Measurements from ENCODE around the gene GRIK5. TPM values are rescaled to one million over a fixed set of nuclear protein-coding genes. Genes with fewer than 3 reads are reported as not detected.

GRIK5 gene
- total and polyA plus RNA-seq, 2 of the 8 experiments (the other 6 are each of a cell fraction or from before 2014, with no cell fraction given): 17.8 to 42.9 TPM

DNA sequence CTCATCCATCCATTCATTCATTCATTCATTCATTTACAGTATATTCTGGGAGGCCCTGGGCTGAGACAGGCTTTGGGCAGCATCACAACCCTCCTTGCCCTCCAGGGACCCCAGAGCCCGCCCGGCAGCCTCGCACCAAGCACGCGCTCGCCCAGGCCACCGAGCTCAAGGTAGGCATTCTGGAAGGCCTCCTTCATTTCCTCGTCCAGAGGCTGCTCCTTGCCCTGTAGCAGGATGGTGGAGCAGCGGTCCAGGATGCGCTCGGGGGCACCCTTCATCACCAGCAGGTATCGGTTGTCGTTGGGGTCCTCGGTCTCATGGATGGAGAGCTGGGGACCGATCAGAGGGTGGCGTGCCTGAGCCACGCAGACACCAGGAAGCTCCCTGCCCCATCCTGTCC lies 91.5 kb downstream of the GRIK5 start:
- Histone ChIP-seq H2BK15ac (ENCODE audit: low read length) (no peak overlapping the region), H3K23ac (ENCODE audit: insufficient read length) (no peak overlapping the region), H3K79me2 (ENCODE audit: control insufficient read depth in 1 of 2, insufficient read depth in 2 of 2, low read length in 2 of 2) (no peaks in the 10 kb centered on the region), H3K36me3 (ENCODE audit: control insufficient read depth in 2 of 4, insufficient read depth in 4 of 4, low read length in 3 of 4) (peaks cover 0 to 9% (median 4%) of the 10 kb centered on the region in 4 experiments; a peak in 5 of 8 replicates), H4K5ac (ENCODE audit: insufficient read length, low read depth, low read length) (no peak overlapping the region), H2BK12ac (ENCODE audit: low read depth, low read length) (no peak overlapping the region), H2AK5ac (ENCODE audit: low read depth, low read length) (no peak overlapping the region), H2BK5ac (ENCODE audit: low read depth, low read length) (no peak overlapping the region), H3K14ac (ENCODE audit: insufficient read length) (no peak overlapping the region), H3K9ac (replicated peaks in 1 of 4; ENCODE audit: extremely low read depth in 1 of 4, low read depth in 3 of 4, low read length in 3 of 4) (no peak overlapping the region), H3K4ac (replicated peaks; ENCODE audit: insufficient read length, low read depth, low read length) (no peak overlapping the region), H3K27ac (ENCODE audit: low read depth, low read length) (no peak overlapping the region), H4K8ac (ENCODE audit: extremely low read depth, insufficient read depth, low read length) (no peak overlapping the region), H3K9me3 (ENCODE audit: insufficient read depth in 2 of 2, low read depth in 1 of 2, low read length in 1 of 2) (no peaks in the 10 kb centered on the region), H3K18ac (ENCODE audit: extremely low read depth, low read length) (no peak overlapping the region), H2AFZ (ENCODE audit: low read length) (no peak overlapping the region), H3K79me1 (ENCODE audit: low read depth, low read length) (no peaks in the 10 kb centered on the region), H3K27me3 (replicated peaks in 1 of 4; ENCODE audit: control insufficient read depth in 3 of 4, extremely low read depth in 1 of 4, insufficient read depth in 3 of 4, low read length in 3 of 4) (no peaks in the 10 kb centered on the region), H3K4me3 (ENCODE audit: extremely low read depth in 1 of 4, insufficient read depth in 2 of 4, low read depth in 3 of 4, low read length in 4 of 4) (no peak overlapping the region), H2BK20ac (ENCODE audit: low read length) (no peak overlapping the region), H3K4me2 (ENCODE audit: insufficient read depth in 1 of 2, low read depth in 2 of 2, low read length in 2 of 2) (no peak overlapping the region), H4K91ac (replicated peaks; ENCODE audit: insufficient read length, low read length) (no peak overlapping the region), H3K4me1 (replicated peaks in 1 of 4; ENCODE audit: control insufficient read depth in 3 of 4, insufficient read depth in 4 of 4, low read length in 3 of 4) (no peaks in the 10 kb centered on the region), H3K56ac (replicated peaks; ENCODE audit: insufficient read length, low read depth, low read length) (no peak overlapping the region), H2BK120ac (replicated peaks; ENCODE audit: low read depth, low read length) (no peak overlapping the region), H3K23me2 (ENCODE audit: low read depth, low read length) (no peaks in the 10 kb centered on the region), H4K20me1 (replicated peaks in 1 of 2; ENCODE audit: control insufficient read depth in 1 of 2, insufficient read depth in 2 of 2, low read length in 2 of 2) (no peaks in the 10 kb centered on the region)
- ChIA-PET POLR2A (ENCODE audit: partially characterized antibody) (interaction anchor here (0.6 to 0.7 kb wide), 2 partner anchors 8 to 74 kb away, joined by 3 read pairs; no protein-coding TSS in a partner anchor), CTCF (ENCODE audit: partially characterized antibody) (interaction anchor here (0.7 to 1.2 kb wide), 5 partner anchors 18 to 419 kb away, joined by 3 read pairs; no protein-coding TSS in a partner anchor)
- WGBS, 2 experiments (ENCODE audit: extremely low coverage in 1 of 2, insufficient coverage in 1 of 2, insufficient read length in 1 of 2, insufficient replicate concordance in 2 of 2, low coverage in 1 of 2, low lambda C conversion rate in 2 of 2, missing lambda C conversion rate in 1 of 2): 97% methylated on average over 16 of the region's 17 CpGs; no CpG with 5 or more reads in 1 of the 2 experiments
- DNase-seq (ENCODE audit: low read depth in 1 of 2, low spot score in 2 of 2) (no peak), FAIRE-seq (no peak)
- TF ChIP-seq POLR2A (IDR thresholded peaks at IDR 0.05; ENCODE audit: control extremely low read depth in 1 of 2, low read depth in 2 of 2, low read length in 2 of 2) (no peak), CHD1 (IDR thresholded peaks at IDR 0.05; ENCODE audit: low read depth, low read length) (no peak), EGR1 (IDR thresholded peaks at IDR 0.05; ENCODE audit: borderline replicate concordance, low read depth, low read length) (no peak), SUZ12 (IDR thresholded peaks at IDR 0.05; ENCODE audit: low read length) (no peak), KDM5A (IDR thresholded peaks at IDR 0.05; ENCODE audit: low read length) (no peak), POLR2AphosphoS5 (IDR thresholded peaks at IDR 0.05; ENCODE audit: low read depth, low read length) (no peak), GABPA (IDR thresholded peaks at IDR 0.05; ENCODE audit: borderline replicate concordance, insufficient read depth, low read length) (no peak), RAD21 (IDR thresholded peaks at IDR 0.05 in 1 of 2, conservative IDR thresholded peaks at IDR 0.05 in 1 of 2; ENCODE audit: low read depth in 2 of 2, low read length in 2 of 2) (peak; percentile 26 to 28; a peak in 3 of 4 replicates), EZH2 (IDR thresholded peaks at IDR 0.05; ENCODE audit: low read depth, low read length, severe bottlenecking) (no peak)
- TF ChIP-seq, protein P1, sequence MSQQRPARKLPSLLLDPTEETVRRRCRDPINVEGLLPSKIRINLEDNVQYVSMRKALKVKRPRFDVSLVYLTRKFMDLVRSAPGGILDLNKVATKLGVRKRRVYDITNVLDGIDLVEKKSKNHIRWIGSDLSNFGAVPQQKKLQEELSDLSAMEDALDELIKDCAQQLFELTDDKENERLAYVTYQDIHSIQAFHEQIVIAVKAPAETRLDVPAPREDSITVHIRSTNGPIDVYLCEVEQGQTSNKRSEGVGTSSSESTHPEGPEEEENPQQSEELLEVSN (IDR thresholded peaks at IDR 0.05): no peak
- TF ChIP-seq, protein P2, sequence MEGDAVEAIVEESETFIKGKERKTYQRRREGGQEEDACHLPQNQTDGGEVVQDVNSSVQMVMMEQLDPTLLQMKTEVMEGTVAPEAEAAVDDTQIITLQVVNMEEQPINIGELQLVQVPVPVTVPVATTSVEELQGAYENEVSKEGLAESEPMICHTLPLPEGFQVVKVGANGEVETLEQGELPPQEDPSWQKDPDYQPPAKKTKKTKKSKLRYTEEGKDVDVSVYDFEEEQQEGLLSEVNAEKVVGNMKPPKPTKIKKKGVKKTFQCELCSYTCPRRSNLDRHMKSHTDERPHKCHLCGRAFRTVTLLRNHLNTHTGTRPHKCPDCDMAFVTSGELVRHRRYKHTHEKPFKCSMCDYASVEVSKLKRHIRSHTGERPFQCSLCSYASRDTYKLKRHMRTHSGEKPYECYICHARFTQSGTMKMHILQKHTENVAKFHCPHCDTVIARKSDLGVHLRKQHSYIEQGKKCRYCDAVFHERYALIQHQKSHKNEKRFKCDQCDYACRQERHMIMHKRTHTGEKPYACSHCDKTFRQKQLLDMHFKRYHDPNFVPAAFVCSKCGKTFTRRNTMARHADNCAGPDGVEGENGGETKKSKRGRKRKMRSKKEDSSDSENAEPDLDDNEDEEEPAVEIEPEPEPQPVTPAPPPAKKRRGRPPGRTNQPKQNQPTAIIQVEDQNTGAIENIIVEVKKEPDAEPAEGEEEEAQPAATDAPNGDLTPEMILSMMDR (IDR thresholded peaks at IDR 0.05; ENCODE audit: control extremely low read depth in 1 of 3, insufficient read depth in 1 of 3, low read depth in 1 of 3, low read length in 3 of 3): peak in 1 of 3 experiments; percentile 3; a peak in 2 of 4 replicates
